A673 (cell line): Measurements from ENCODE around the gene HHEX. TPM values are rescaled to one million over a fixed set of nuclear protein-coding genes. Genes with fewer than 3 reads are reported as not detected.

Source experiments
- BruUV-seq: library from RNA; stranded (reverse); fragments of 400-500 nt; replicated peaks from 2 replicates; lab custom pipeline; 2021; lab: Mats Ljungman, UMichigan
- CTCF ChIA-PET: fragments of 300-600 bp; sonication (Branson Sonifier 250); formaldehyde crosslinking; loops from one replicate; lab custom pipeline; 2022; ENCODE audit warnings: antibody characterized with exemption; lab: Charles Lee
- POLR2A ChIA-PET: fragments of 300-600 bp; sonication (Branson Sonifier 250); formaldehyde crosslinking; loops from one replicate; lab custom pipeline; 2022; ENCODE audit warnings: antibody characterized with exemption; ENCODE audit not compliant: low non-redundant PET; lab: Charles Lee
- DNase-seq: peaks from one replicate; pipeline ENCODE4 v3.0.0-alpha.2; 2015; ENCODE audit warnings: low spot score
- H3K27ac ChIP-seq: fragments of 200-600 bp; sonication (generic); 2 replicates; pipeline ENCODE4 v1.5.1; 2016; ENCODE audit warnings: mixed run types, low read depth, mild to moderate bottlenecking, mixed read lengths, antibody characterized with exemption, low read length; ENCODE audit not compliant: poor library complexity, severe bottlenecking
- H3K27me3 ChIP-seq: fragments of 200-600 bp; sonication (generic); replicated peaks from 2 replicates; pipeline ENCODE4 v1.6.1; 2017; ENCODE audit warnings: mixed run types, low read depth, mild to moderate bottlenecking, mixed read lengths, antibody characterized with exemption, low read length; ENCODE audit not compliant: insufficient read depth, poor library complexity
- H3K36me3 ChIP-seq: fragments of 200-600 bp; sonication (generic); 2 replicates; pipeline ENCODE4 v1.6.1; 2016; ENCODE audit warnings: mixed run types, mild to moderate bottlenecking, mixed read lengths, antibody characterized with exemption, low read length; ENCODE audit not compliant: insufficient read depth, poor library complexity, severe bottlenecking
- H3K4me1 ChIP-seq: fragments of 200-600 bp; sonication (generic); 2 replicates; pipeline ENCODE4 v1.6.1; 2017; ENCODE audit warnings: mixed run types, mild to moderate bottlenecking, mixed read lengths, antibody characterized with exemption, low read length; ENCODE audit not compliant: insufficient read depth, poor library complexity, severe bottlenecking
- H3K4me3 ChIP-seq: fragments of 200-600 bp; sonication (generic); 2 replicates; pipeline ENCODE4 v1.5.1; 2016; ENCODE audit warnings: low read depth, mixed run types, mild to moderate bottlenecking, mixed read lengths, low read length; ENCODE audit not compliant: poor library complexity, severe bottlenecking
- H3K9me3 ChIP-seq: fragments of 200-600 bp; sonication (generic); 2 replicates; pipeline ENCODE4 v1.6.1; 2016; ENCODE audit warnings: mixed run types, low read depth, mild to moderate bottlenecking, mixed read lengths, antibody characterized with exemption, low read length; ENCODE audit not compliant: poor library complexity, severe bottlenecking
- CTCF ChIP-seq: fragments of 300-800, 200-600 bp; sonication (generic); conservative IDR thresholded peaks from 2 replicates; pipeline ENCODE4 v1.5.1; 2017; ENCODE audit warnings: low read depth, mild to moderate bottlenecking, antibody characterized with exemption, low read length, moderate library complexity, mixed read lengths
- EZH2 ChIP-seq: fragments of 200-600 bp; sonication (generic); IDR thresholded peaks from 2 replicates; pipeline ENCODE4 v1.6.1; 2017; ENCODE audit warnings: borderline replicate concordance, low read depth, mild to moderate bottlenecking, mixed read lengths, antibody characterized with exemption, low read length; ENCODE audit not compliant: poor library complexity, severe bottlenecking
- intact Hi-C: fragments of 100-400 bp; cut with micrococcal nuclease; formaldehyde crosslinking; loops from one replicate; pipeline ENCODE4 v1.10.0; 2022; ENCODE audit not compliant: unreplicated experiment
- total RNA-seq: library from RNA; stranded (reverse); gene quantifications from 2 replicates; pipeline ENCODE4 v1.2.3, GENCODE V29; 2021

HHEX gene
- total RNA-seq, 1 experiment from 2014 or later = 8.4 TPM

GRCh38 chr10:92732958-92733357 is 43.2 kb downstream of the HHEX start:
- H3K9me3 ChIP-seq = no peaks in the 10 kb centered on the region
- intact Hi-C loops = no loop called here
- no peaks in the 10 kb centered on the region for H3K36me3 ChIP-seq
- ChIA-PET POLR2A (interaction anchor here (0.6 kb wide), 1 partner anchor 10 kb away, joined by 13 read pairs; no protein-coding TSS in a partner anchor), CTCF (no interaction called here)
- TF ChIP-seq CTCF (no peak), EZH2 (no peak)
- no peaks in the 10 kb centered on the region for H3K4me1 ChIP-seq
- no peaks in the 10 kb centered on the region for H3K27me3 ChIP-seq
- no peak for DNase-seq
- no peak overlapping the region for H3K4me3 ChIP-seq
- H3K27ac ChIP-seq = no peak overlapping the region
- no TSS peak for BruUV-seq

- BruUV-seq = no TSS peak
- CTCF ChIA-PET = no interaction called here
- Histone ChIP-seq H3K4me3 (no peak overlapping the region), H3K27ac (no peak overlapping the region), H3K36me3 (no peaks in the 10 kb centered on the region), H3K4me1 (no peaks in the 10 kb centered on the region), H3K27me3 (no peaks in the 10 kb centered on the region), H3K9me3 (no peaks in the 10 kb centered on the region)
- POLR2A ChIA-PET = no interaction called here
- no peak for DNase-seq
- intact Hi-C loops = no loop called here
- TF ChIP-seq EZH2 (no peak), CTCF (no peak)
Observed at GRCh38 chr10:92734301-92734700, 44.5 kb downstream of the HHEX start.

GRCh38 chr10:92735938-92736337 is 46.2 kb downstream of the HHEX start:
- no peaks in the 10 kb centered on the region for H3K4me1 ChIP-seq
- H3K27me3 ChIP-seq = no peaks in the 10 kb centered on the region
- H3K9me3 ChIP-seq = no peaks in the 10 kb centered on the region
- no peak for DNase-seq
- BruUV-seq = no TSS peak
- POLR2A ChIA-PET = no interaction called here
- CTCF ChIA-PET = no interaction called here
- no peak overlapping the region for H3K4me3 ChIP-seq
- H3K36me3 ChIP-seq = no peaks in the 10 kb centered on the region
- intact Hi-C loops = no loop called here
- TF ChIP-seq EZH2 (no peak), CTCF (no peak)
- no peak overlapping the region for H3K27ac ChIP-seq
